K562 (cell line): ENCODE results near the gene ZDHHC16. TPM values are rescaled to one million over a fixed set of nuclear protein-coding genes. Genes with fewer than 3 reads are reported as not detected.
A peak's percentile ranks its signal among the peaks of the same experiment; 100 is the strongest.

Experiments used
- CHAMP1 ChIP-seq: fragments of 450-650 bp; IDR thresholded peaks from 2 replicates; pipeline ENCODE4 v1.6.1; 2016; ENCODE audit warnings: mild to moderate bottlenecking
- CTCFL ChIP-seq: IDR thresholded peaks from 2 replicates; pipeline ENCODE4 v1.6.1; 2011; ENCODE audit warnings: borderline replicate concordance, low read depth, mild to moderate bottlenecking, moderate library complexity, low read length; ENCODE audit not compliant: insufficient read depth, poor library complexity, severe bottlenecking
- GATAD2B ChIP-seq: fragments of 450-650 bp; IDR thresholded peaks from 2 replicates; pipeline ENCODE4 v1.6.1; 2017; ENCODE audit warnings: mild to moderate bottlenecking, borderline replicate concordance
- HNRNPUL1 ChIP-seq: fragments of 200-400 bp; formaldehyde crosslinking; IDR thresholded peaks from 2 replicates; pipeline ENCODE4 v1.6.1; 2017; ENCODE audit warnings: low read length
- MAX ChIP-seq: sonication (generic); formaldehyde crosslinking; IDR thresholded peaks from 2 replicates; pipeline ENCODE4 v1.9.0; 2022; ENCODE audit warnings: mild to moderate bottlenecking, missing genetic modification reagents
- NR1H2 ChIP-seq: sonication (generic); formaldehyde crosslinking; IDR thresholded peaks from 2 replicates; pipeline ENCODE4 v1.4.0; 2020; ENCODE audit warnings: mild to moderate bottlenecking, missing genetic modification reagents
- PRPF4 ChIP-seq: fragments of 200-400 bp; formaldehyde crosslinking; IDR thresholded peaks from one replicate; pipeline ENCODE4 v1.6.1; 2017; ENCODE audit warnings: low read length, low read depth, mild to moderate bottlenecking; ENCODE audit not compliant: insufficient read depth, poor library complexity, severe bottlenecking
- THAP7 ChIP-seq: fragments of 250-450 bp; sonication (Bioruptor Pico); IDR thresholded peaks from 2 replicates; pipeline ENCODE4 v1.5.0; 2021
- ZBTB17 ChIP-seq: fragments of 450-650 bp; formaldehyde crosslinking; IDR thresholded peaks from 2 replicates; pipeline ENCODE4 v1.4.0; 2020; ENCODE audit warnings: mild to moderate bottlenecking
- ZNF766 ChIP-seq: fragments of 200-800 bp; sonication (Bioruptor generic); conservative IDR thresholded peaks from 2 replicates; pipeline ENCODE4 v1.6.1; 2016; ENCODE audit warnings: missing genetic modification characterization, missing compliant biosample characterization
- polyA plus RNA-seq, 8 experiments: library from polyadenylated mRNA; depleted of rRNA in 4 of 8; stranded (reverse) in 5 of 8; unstranded in 3 of 8; fragments of >200 nt; fragmentation: Nextera tagmentation in 2 of 8; fragmentation: Illumina TruSeq in 1 of 8; extraction: Ambion mirVana in 2 of 8; extraction: Trizol in 1 of 8; gene quantifications; 2 replicates each; pipeline versions ENCODE4 v1.2.1 to v1.2.3, GENCODE V29; 2011 to 2014; ENCODE audit warnings: inconsistent platforms in 1 of 8, missing spikeins in 1 of 8
- total RNA-seq, 7 experiments: library from RNA; depleted of rRNA in 6 of 7; stranded (reverse); fragments of >200 nt in 6 of 7; fragmentation: Illumina TruSeq in 2 of 7; extraction: Trizol in 2 of 7; gene quantifications; 2 replicates each; pipeline versions ENCODE4 v1.2.1 to v1.2.3, GENCODE V29; 2011 to 2021; ENCODE audit warnings: low replicate concordance in 1 of 7
- TF ChIP-seq, protein P1 (sequence below), 2 experiments: fragments of 450-650 bp; formaldehyde crosslinking in 1 of 2; IDR thresholded peaks; 2 replicates each; pipeline versions ENCODE4 v1.4.0 to v1.6.1; 2014 to 2020; ENCODE audit warnings: mild to moderate bottlenecking in 2 of 2, borderline replicate concordance in 1 of 2, low read depth in 1 of 2

The ZDHHC16 gene
- total and polyA plus RNA-seq, 9 of the 15 experiments (the other 6 are each of a cell fraction or from before 2014, with no cell fraction given) = 12.5 to 33.8 (median 21.3) TPM

DNA sequence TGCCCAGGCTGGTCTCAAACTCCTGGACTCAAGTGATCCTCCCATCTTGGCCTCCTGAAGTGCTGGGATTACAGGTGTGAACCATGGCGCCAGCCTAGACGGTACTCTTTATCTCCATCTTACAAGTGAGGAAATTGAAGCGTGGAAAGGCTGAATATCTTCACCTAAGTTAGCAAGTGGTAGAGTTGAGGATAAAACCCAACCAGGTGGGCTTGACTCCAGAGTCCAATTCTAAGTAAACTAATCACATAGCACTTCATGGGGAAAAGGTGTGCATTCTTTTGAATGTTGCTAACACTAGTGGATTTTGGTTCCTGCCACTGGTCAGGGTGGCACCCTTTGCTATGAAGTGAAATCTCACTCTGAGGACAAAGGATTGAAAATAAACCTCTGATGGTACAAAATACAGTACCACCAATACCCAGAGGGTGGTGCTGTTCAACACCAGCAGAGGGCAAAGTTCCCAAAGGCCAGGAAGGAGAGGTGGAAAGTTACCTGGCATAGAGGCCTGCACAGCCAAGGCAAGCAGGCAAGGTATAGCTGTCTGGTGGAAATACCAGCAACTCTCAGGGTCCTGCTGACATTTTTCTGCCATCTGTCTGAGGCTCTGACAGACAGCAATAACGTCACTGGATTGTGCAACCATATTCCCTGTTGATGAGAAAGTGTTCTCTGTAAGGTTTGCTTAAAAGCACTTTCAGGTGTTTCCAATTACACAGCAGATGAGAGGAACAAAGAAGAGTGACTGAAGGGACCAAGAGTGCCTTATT lies 17.6 kb downstream of the ZDHHC16 start (continued):
- no peak for TF ChIP-seq ZBTB17
- no peak for TF ChIP-seq THAP7
- peak; percentile 23 for TF ChIP-seq CTCFL
- TF ChIP-seq PRPF4 = no peak
- peak; percentile 99 for TF ChIP-seq ZNF766 (CRISPR knock-in tag)
- TF ChIP-seq, protein P1, sequence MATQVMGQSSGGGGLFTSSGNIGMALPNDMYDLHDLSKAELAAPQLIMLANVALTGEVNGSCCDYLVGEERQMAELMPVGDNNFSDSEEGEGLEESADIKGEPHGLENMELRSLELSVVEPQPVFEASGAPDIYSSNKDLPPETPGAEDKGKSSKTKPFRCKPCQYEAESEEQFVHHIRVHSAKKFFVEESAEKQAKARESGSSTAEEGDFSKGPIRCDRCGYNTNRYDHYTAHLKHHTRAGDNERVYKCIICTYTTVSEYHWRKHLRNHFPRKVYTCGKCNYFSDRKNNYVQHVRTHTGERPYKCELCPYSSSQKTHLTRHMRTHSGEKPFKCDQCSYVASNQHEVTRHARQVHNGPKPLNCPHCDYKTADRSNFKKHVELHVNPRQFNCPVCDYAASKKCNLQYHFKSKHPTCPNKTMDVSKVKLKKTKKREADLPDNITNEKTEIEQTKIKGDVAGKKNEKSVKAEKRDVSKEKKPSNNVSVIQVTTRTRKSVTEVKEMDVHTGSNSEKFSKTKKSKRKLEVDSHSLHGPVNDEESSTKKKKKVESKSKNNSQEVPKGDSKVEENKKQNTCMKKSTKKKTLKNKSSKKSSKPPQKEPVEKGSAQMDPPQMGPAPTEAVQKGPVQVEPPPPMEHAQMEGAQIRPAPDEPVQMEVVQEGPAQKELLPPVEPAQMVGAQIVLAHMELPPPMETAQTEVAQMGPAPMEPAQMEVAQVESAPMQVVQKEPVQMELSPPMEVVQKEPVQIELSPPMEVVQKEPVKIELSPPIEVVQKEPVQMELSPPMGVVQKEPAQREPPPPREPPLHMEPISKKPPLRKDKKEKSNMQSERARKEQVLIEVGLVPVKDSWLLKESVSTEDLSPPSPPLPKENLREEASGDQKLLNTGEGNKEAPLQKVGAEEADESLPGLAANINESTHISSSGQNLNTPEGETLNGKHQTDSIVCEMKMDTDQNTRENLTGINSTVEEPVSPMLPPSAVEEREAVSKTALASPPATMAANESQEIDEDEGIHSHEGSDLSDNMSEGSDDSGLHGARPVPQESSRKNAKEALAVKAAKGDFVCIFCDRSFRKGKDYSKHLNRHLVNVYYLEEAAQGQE (IDR thresholded peaks at IDR 0.05; ENCODE audit: borderline replicate concordance) = peak; percentile 46; the same call in 1 of the 2 replicates
- TF ChIP-seq, protein P1 (CRISPR knock-in tag; IDR thresholded peaks at IDR 0.05; ENCODE audit: low read depth) = no peak
- no peak for TF ChIP-seq GATAD2B
- no peak for TF ChIP-seq MAX (CRISPR knock-in tag)
- no peak for TF ChIP-seq NR1H2 (CRISPR knock-in tag)
- no peak for TF ChIP-seq CHAMP1
- no peak for TF ChIP-seq HNRNPUL1
